GM13976 (cell line): ENCODE measurements around the gene COTL1.
"Not testable (repeated sequence)": the region's sequence is repeated elsewhere in the genome, so short reads cannot be mapped to it uniquely, and the experiment has no call there.

Source experiments
- DNase-seq: peaks from one replicate; pipeline ENCODE4 v3.0.0; 2012; ENCODE audit warnings: low spot score
- CTCF ChIP-seq: IDR thresholded peaks from 2 replicates; pipeline ENCODE4 v1.5.1; 2012; ENCODE audit warnings: borderline replicate concordance, mild to moderate bottlenecking; ENCODE audit not compliant: insufficient read depth; ENCODE audit errors: extremely low read depth, missing control alignments, control extremely low read depth
- in situ Hi-C: fragments of 300-500 bp; cut with MboI; formaldehyde crosslinking; loops from one replicate; pipeline ENCODE4 v1.12.0; 2022; ENCODE audit warnings: low sequenced_read_pairs, mixed read lengths, inconsistent platforms; ENCODE audit not compliant: unreplicated experiment

The COTL1 gene

GRCh38 chr16:84518804-84519341, 99.0 kb downstream of the COTL1 start:
- in situ Hi-C loops = loop anchor here (10.0 to 25.0 kb wide), 2 partner anchors 206 to 443 kb away; no protein-coding TSS in a partner anchor
- no peak for TF ChIP-seq CTCF
- no peak for DNase-seq

- in situ Hi-C loops = loop anchor here (10.0 to 25.0 kb wide), 2 partner anchors 207 to 444 kb away; no protein-coding TSS in a partner anchor
- DNase-seq = not testable (repeated sequence)
Measured at GRCh38 chr16:84518220-84518619, 99.7 kb downstream of the COTL1 start.

- no peak for DNase-seq
- in situ Hi-C loops = loop anchor here (10.0 to 25.0 kb wide), 2 partner anchors 207 to 445 kb away; no protein-coding TSS in a partner anchor
- TF ChIP-seq CTCF = no peak
Measured at GRCh38 chr16:84517366-84517765, 100.5 kb downstream of the COTL1 start.
